HEK293 (cell line): ENCODE measurements around the gene CLDND1.

Experiments
- CTCF ChIP-seq: fragments of 450-650 bp; formaldehyde crosslinking; IDR thresholded peaks from 2 replicates; pipeline ENCODE4 v1.5.1; 2016; ENCODE audit warnings: missing biosample characterization, missing genetic modification characterization
- ELK4 ChIP-seq: IDR thresholded peaks from 2 replicates; pipeline ENCODE4 v1.6.1; 2011; ENCODE audit warnings: mild to moderate bottlenecking, low read depth, low read length, borderline replicate concordance
- HOXC10 ChIP-seq: sonication (generic); formaldehyde crosslinking; IDR thresholded peaks from 2 replicates; pipeline ENCODE4 v1.8.1; 2023; ENCODE audit warnings: mild to moderate bottlenecking, missing genetic modification reagents
- REST ChIP-seq: fragments of 450-650 bp; formaldehyde crosslinking; IDR thresholded peaks from 2 replicates; pipeline ENCODE4 v1.5.1; 2016; ENCODE audit warnings: missing biosample characterization, missing genetic modification characterization
- SCRT1 ChIP-seq: fragments of 450-650 bp; formaldehyde crosslinking; IDR thresholded peaks from 2 replicates; pipeline ENCODE4 v1.5.1; 2016; ENCODE audit warnings: missing biosample characterization, missing genetic modification characterization, borderline replicate concordance
- SP2 ChIP-seq: fragments of 450-650 bp; formaldehyde crosslinking; IDR thresholded peaks from 2 replicates; pipeline ENCODE4 v1.5.1; 2016; ENCODE audit warnings: missing biosample characterization, missing genetic modification characterization
- ZBTB44 ChIP-seq: fragments of 450-650 bp; IDR thresholded peaks from 2 replicates; pipeline ENCODE4 v1.5.1; 2018; ENCODE audit warnings: missing biosample characterization, mild to moderate bottlenecking, missing genetic modification characterization
- ZNF138 ChIP-seq: fragments of 450-650 bp; formaldehyde crosslinking; IDR thresholded peaks from 2 replicates; pipeline ENCODE4 v1.5.1; 2016; ENCODE audit warnings: missing biosample characterization, missing genetic modification characterization, borderline replicate concordance
- ZNF324 ChIP-seq: fragments of 450-650 bp; formaldehyde crosslinking; IDR thresholded peaks from 2 replicates; pipeline ENCODE4 v1.5.1; 2016; ENCODE audit warnings: missing biosample characterization, missing genetic modification characterization
- ZNF362 ChIP-seq: fragments of 450-650 bp; formaldehyde crosslinking; IDR thresholded peaks from 2 replicates; pipeline ENCODE4 v1.5.1; 2016; ENCODE audit warnings: missing biosample characterization, missing genetic modification characterization
- ZNF501 ChIP-seq: fragments of 450-650 bp; formaldehyde crosslinking; IDR thresholded peaks from 2 replicates; pipeline ENCODE4 v1.5.1; 2016; ENCODE audit warnings: missing biosample characterization, missing genetic modification characterization
- ZNF629 ChIP-seq: fragments of 450-650 bp; formaldehyde crosslinking; IDR thresholded peaks from 2 replicates; pipeline ENCODE4 v1.5.1; 2017; ENCODE audit warnings: missing biosample characterization, missing genetic modification characterization

- TF ChIP-seq REST (no peak), SCRT1 (no peak), ELK4 (no peak), CTCF (tag by site-specific recombination) (no peak), ZNF629 (tag by site-specific recombination) (no peak), ZBTB44 (tag by site-specific recombination) (no peak), ZNF324 (tag by site-specific recombination) (no peak), ZNF362 (tag by site-specific recombination) (no peak), SP2 (tag by site-specific recombination) (no peak), HOXC10 (CRISPR knock-in tag) (no peak), ZNF138 (tag by site-specific recombination) (no peak), ZNF501 (tag by site-specific recombination) (no peak)
Observed at GRCh38 chr3:98540346-98540745, 17.6 kb upstream of the CLDND1 start.
